Esophagus muscularis mucosa (tissue), 4 donors: ENCODE measurements around the gene SEPTIN8. TPM values are rescaled to one million over a fixed set of nuclear protein-coding genes. Genes with fewer than 3 reads are reported as not detected.

Experiments used
- DNase-seq: peaks from one replicate; pipeline ENCODE4 v3.0.0-alpha.2; 2017; ENCODE audit errors: extremely low spot score
- H3K27ac ChIP-seq, 4 donors: fragments of 200-600 bp; sonication (generic); replicated peaks in 1 of 4; 1 replicate in 3 of 4; 2 replicates in 1 of 4; pipeline ENCODE4 v1.5.1; 2016 to 2019; ENCODE audit warnings: mild to moderate bottlenecking in 1 of 4
- H3K27me3 ChIP-seq, 4 donors: fragments of 200-600 bp; sonication (generic); one replicate each; pipeline versions ENCODE4 v1.5.1 to v1.6.0; 2016 to 2019
- H3K36me3 ChIP-seq, 4 donors: fragments of 200-600 bp; sonication (generic); one replicate each; pipeline ENCODE4 v1.5.1; 2016 to 2019
- H3K4me1 ChIP-seq, 4 donors: fragments of 200-600 bp; sonication (generic); one replicate each; pipeline ENCODE4 v1.5.1; 2016 to 2019
- H3K4me3 ChIP-seq, 4 donors: fragments of 200-600 bp; sonication (generic); 1 replicate in 2 of 4; 2 replicates in 2 of 4; pipeline ENCODE4 v1.5.1; 2016 to 2019; ENCODE audit warnings: mild to moderate bottlenecking in 4 of 4, moderate library complexity in 1 of 4
- H3K9me3 ChIP-seq, 4 donors: fragments of 200-600 bp; sonication (generic); 1 replicate in 3 of 4; 2 replicates in 1 of 4; pipeline ENCODE4 v1.5.1; 2016 to 2019
- CTCF ChIP-seq, 3 experiments: fragments of 200-600 bp in 2 of 3; fragments of 450-650 bp in 1 of 3; sonication (generic) in 2 of 3; IDR thresholded peaks; one replicate each; pipeline ENCODE4 v1.5.1; 2017 to 2019; ENCODE audit warnings: antibody characterized with exemption in 3 of 3, mild to moderate bottlenecking in 2 of 3, moderate library complexity in 1 of 3
- EP300 ChIP-seq: sonication (generic); formaldehyde crosslinking; IDR thresholded peaks from one replicate; pipeline ENCODE4 v1.6.1; 2017; ENCODE audit warnings: antibody characterized with exemption
- POLR2A ChIP-seq: fragments of 450-650 bp; IDR thresholded peaks from one replicate; pipeline ENCODE4 v1.6.1; 2017; ENCODE audit warnings: antibody characterized with exemption, moderate library complexity, mild to moderate bottlenecking, low read depth
- POLR2AphosphoS5 ChIP-seq, 2 donors: sonication (generic); formaldehyde crosslinking; IDR thresholded peaks; one replicate each; pipeline ENCODE4 v1.6.1; 2017; ENCODE audit warnings: antibody characterized with exemption in 2 of 2
- WGBS: methylation state at CpG from one replicate; pipeline ENCODE4 v1.1.5; 2018; 5-methylcytosine and 5-hydroxymethylcytosine counted together
- intact Hi-C: fragments of 100-400 bp; cut with DNase I; formaldehyde crosslinking; loops from one replicate; pipeline ENCODE4 v1.15.1; 2023
- total RNA-seq, 4 donors: library from RNA; depleted of rRNA; stranded (reverse); fragments of >200 nt; gene quantifications; one replicate each; pipeline versions ENCODE4 v1.1.0 to v1.2.1, GENCODE V29; 2016

The SEPTIN8 gene
- total RNA-seq, 4 donors from 2014 or later = 26.7 to 42.8 (median 36.9) TPM

- no peak for DNase-seq
- TF ChIP-seq CTCF (IDR thresholded peaks at IDR 0.05) (no peak), POLR2AphosphoS5 (IDR thresholded peaks at IDR 0.05) (no peak), EP300 (no peak), POLR2A (no peak)
- Histone ChIP-seq H3K27me3 (no peaks in the 10 kb centered on the region), H3K36me3 (no peaks in the 10 kb centered on the region), H3K9me3 (no peaks in the 10 kb centered on the region), H3K27ac (no peak overlapping the region), H3K4me3 (no peak overlapping the region), H3K4me1 (peaks cover 0 to 5% (median 3%) of the 10 kb centered on the region in 4 donors)
- 51% methylated on average over 5 of the region's 5 CpGs for WGBS
- intact Hi-C loops = no loop called here
These were observed 8.3 kb upstream of the SEPTIN8 start for GRCh38 chr5:132785365-132785764.

- no peak overlapping the region for H3K27ac ChIP-seq
- no peak for DNase-seq
- no peak for TF ChIP-seq EP300
- no peak for TF ChIP-seq POLR2AphosphoS5 (IDR thresholded peaks at IDR 0.05)
- TF ChIP-seq CTCF (IDR thresholded peaks at IDR 0.05) = no peak
- TF ChIP-seq POLR2A = no peak
- intact Hi-C loops = no loop called here
- peaks cover 0 to 18% (median 13%) of the 10 kb centered on the region in 4 donors for H3K4me1 ChIP-seq
- H3K36me3 ChIP-seq = no peaks in the 10 kb centered on the region
- no peaks in the 10 kb centered on the region for H3K9me3 ChIP-seq
- no peaks in the 10 kb centered on the region for H3K27me3 ChIP-seq
- 65% methylated on average over 4 of the region's 4 CpGs for WGBS
- no peak overlapping the region for H3K4me3 ChIP-seq
These were observed 5.1 kb upstream of the SEPTIN8 start for GRCh38 chr5:132782101-132782500.

- Histone ChIP-seq H3K27me3 (no peaks in the 10 kb centered on the region), H3K36me3 (no peaks in the 10 kb centered on the region), H3K27ac (no peak overlapping the region), H3K4me1 (peaks cover 5 to 25% (median 19%) of the 10 kb centered on the region in 4 donors), H3K9me3 (no peaks in the 10 kb centered on the region), H3K4me3 (no peak overlapping the region)
- intact Hi-C loops = no loop called here
- DNase-seq = no peak
- no peak for TF ChIP-seq POLR2AphosphoS5 (IDR thresholded peaks at IDR 0.05)
- TF ChIP-seq CTCF (IDR thresholded peaks at IDR 0.05) = no peak
- TF ChIP-seq POLR2A = no peak
- no peak for TF ChIP-seq EP300
- whole genome bisulfite sequencing = 94% methylated on average over 4 of the region's 4 CpGs
These were observed 4.0 kb upstream of the SEPTIN8 start for GRCh38 chr5:132781029-132781428.

GRCh38 chr5:132780577-132780976 is 3.5 kb upstream of the SEPTIN8 start:
- no peak for DNase-seq
- Histone ChIP-seq H3K27me3 (no peaks in the 10 kb centered on the region), H3K27ac (no peak overlapping the region), H3K36me3 (no peaks in the 10 kb centered on the region), H3K9me3 (no peaks in the 10 kb centered on the region), H3K4me3 (no peak overlapping the region), H3K4me1 (peaks cover 9 to 29% (median 23%) of the 10 kb centered on the region in 4 donors)
- TF ChIP-seq EP300 (no peak), CTCF (IDR thresholded peaks at IDR 0.05) (no peak), POLR2AphosphoS5 (IDR thresholded peaks at IDR 0.05) (no peak), POLR2A (no peak)
- WGBS = 91% methylated on average over 1 of the region's 1 CpG
- intact Hi-C loops = no loop called here

- no peak for DNase-seq
- H3K9me3 ChIP-seq = no peaks in the 10 kb centered on the region
- 79% methylated on average over 3 of the region's 3 CpGs for WGBS
- intact Hi-C loops = loop anchor here (5.0 kb wide), 2 partner anchors 42 to 43 kb away; partner anchors contain the start of gene KIF3A
- H3K4me1 ChIP-seq = peaks cover 15 to 31% (median 27%) of the 10 kb centered on the region in 4 donors
- H3K36me3 ChIP-seq = no peaks in the 10 kb centered on the region
- no peaks in the 10 kb centered on the region for H3K27me3 ChIP-seq
- no peak overlapping the region for H3K4me3 ChIP-seq
- TF ChIP-seq POLR2AphosphoS5 (IDR thresholded peaks at IDR 0.05) (no peak), EP300 (no peak), POLR2A (no peak), CTCF (IDR thresholded peaks at IDR 0.05) (no peak)
- H3K27ac ChIP-seq = no peak overlapping the region
These were observed 2.9 kb upstream of the SEPTIN8 start for GRCh38 chr5:132779961-132780360.
